Left lung (tissue), 10 donors: ENCODE data around the gene WWP2. TPM values are rescaled to one million over a fixed set of nuclear protein-coding genes. Genes with fewer than 3 reads are reported as not detected.
"Not testable (repeated sequence)": the region's sequence is repeated elsewhere in the genome, so short reads cannot be mapped to it uniquely, and the experiment has no call there.

ENCODE experiments used
- ATAC-seq: fragments of 200-7000 bp; cut with Tn5 transposase; one replicate; pipeline ENCODE4 v1.9.1; 2020; ENCODE audit warnings: moderate library complexity
- DNase-seq, 4 donors: peaks; one replicate each; pipeline ENCODE4 v3.0.0-alpha.2; 2013 to 2020
- H3K27ac ChIP-seq, 2 donors: fragments of 200-600 bp; sonication (generic) in 1 of 2; one replicate each; pipeline versions ENCODE4 v1.5.0 to v1.8.0; 2020 to 2021
- H3K27me3 ChIP-seq, 2 donors: fragments of 200-600 bp; sonication (generic) in 1 of 2; one replicate each; pipeline versions ENCODE4 v1.5.0 to v1.8.0; 2020 to 2021
- H3K36me3 ChIP-seq, 2 donors: fragments of 200-600 bp; sonication (generic) in 1 of 2; one replicate each; pipeline versions ENCODE4 v1.5.0 to v1.8.0; 2020 to 2021
- H3K4me1 ChIP-seq, 2 donors: fragments of 200-600 bp; one replicate each; pipeline ENCODE4 v1.8.0; 2021
- H3K4me3 ChIP-seq, 2 donors: fragments of 200-600 bp; sonication (generic) in 1 of 2; one replicate each; pipeline versions ENCODE4 v1.5.0 to v1.8.0; 2020 to 2021; ENCODE audit warnings: mild to moderate bottlenecking in 1 of 2
- H3K9me3 ChIP-seq, 2 donors: fragments of 200-600 bp; sonication (generic) in 1 of 2; one replicate each; pipeline versions ENCODE4 v1.5.0 to v1.8.0; 2020 to 2021
- intact Hi-C, 2 donors: fragments of 100-400 bp; cut with DNase I; formaldehyde crosslinking; loops; one replicate each; pipeline versions ENCODE4 v1.11.2 to v1.14.2; 2022
- microRNA-seq, 2 donors: library from miRNA; unstranded; fragments of <30 nt; microRNA quantifications; one replicate each; pipeline ENCODE4, GENCODE V29; 2019
- polyA plus RNA-seq, 6 donors: library from polyadenylated mRNA; unstranded; fragments of 120-200 nt; gene quantifications; one replicate each; pipeline ENCODE4 v1.2.1, GENCODE V29; 2013; ENCODE audit not compliant: insufficient read length in 6 of 6
- total RNA-seq, 2 donors: library from RNA; stranded (reverse); fragmentation: NEBNext Ultra II Directional; extraction: Animal tissue kit (Norgen Biotek cat#: 25700); gene quantifications; one replicate each; pipeline ENCODE4 v1.2.1, GENCODE V29; 2021
- donor health status: DM: no; HTN: yes; CAD: no.
- donor health status: DM: no; HTN: no; CAD: no.

Gene WWP2
- total and polyA plus RNA-seq, 8 donors, result 30.2 to 73.0 (median 34.6) TPM

DNA sequence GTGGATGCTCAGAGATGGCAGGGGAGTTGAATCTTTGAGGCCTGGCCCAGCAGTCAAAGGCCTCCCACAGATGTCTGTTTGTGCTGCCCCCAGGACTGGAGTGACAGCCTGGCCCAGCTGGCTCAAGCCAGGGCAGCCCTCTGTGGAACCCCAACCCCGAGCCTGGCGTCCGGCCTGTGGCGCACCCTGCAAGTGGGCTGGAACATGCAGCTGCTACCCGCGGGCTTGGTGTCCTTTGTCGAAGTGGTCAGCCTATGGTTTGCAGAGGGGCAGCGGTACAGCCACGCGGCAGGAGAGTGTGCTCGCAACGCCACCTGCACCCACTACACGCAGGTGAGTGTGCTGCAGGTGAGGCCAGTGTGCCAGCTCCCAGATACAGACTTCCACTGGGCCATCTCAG lies 192.1 kb downstream of the WWP2 start:
- H3K36me3 ChIP-seq, result not testable (repeated sequence)

DNA sequence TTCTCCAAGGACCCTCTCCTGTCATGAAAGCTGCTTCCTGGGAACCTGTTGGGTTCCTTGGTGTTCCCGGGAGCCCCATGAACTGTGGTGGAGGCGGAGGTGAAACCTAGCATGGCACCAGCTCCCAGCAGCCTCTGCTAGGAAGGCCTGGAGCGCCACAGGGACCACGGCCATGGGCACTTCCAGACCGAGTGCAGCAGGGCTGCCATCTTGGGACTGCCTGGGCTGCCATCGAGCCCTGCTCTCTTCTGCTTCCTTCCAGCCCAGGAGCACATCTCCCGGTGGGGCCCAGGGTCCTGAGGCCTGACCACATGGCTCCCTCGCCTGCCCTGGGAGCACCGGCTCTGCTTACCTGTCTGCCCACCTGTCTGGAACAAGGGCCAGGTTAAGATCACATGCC lies 201.2 kb downstream of the WWP2 start:
- ATAC-seq, H3K36me3 ChIP-seq, intact Hi-C loops, H3K4me1 ChIP-seq, H3K27ac ChIP-seq, DNase-seq, H3K4me3 ChIP-seq, H3K27me3 ChIP-seq, H3K9me3 ChIP-seq: not testable (repeated sequence)

More for the DNA sequence above, 192.1 kb downstream of the WWP2 start:
- H3K4me1 ChIP-seq, H3K27me3 ChIP-seq, H3K4me3 ChIP-seq, H3K9me3 ChIP-seq, H3K27ac ChIP-seq, ATAC-seq, intact Hi-C loops: not testable (repeated sequence)
- DNase-seq, result peak in 1 of 4 donors; percentile 71

DNA sequence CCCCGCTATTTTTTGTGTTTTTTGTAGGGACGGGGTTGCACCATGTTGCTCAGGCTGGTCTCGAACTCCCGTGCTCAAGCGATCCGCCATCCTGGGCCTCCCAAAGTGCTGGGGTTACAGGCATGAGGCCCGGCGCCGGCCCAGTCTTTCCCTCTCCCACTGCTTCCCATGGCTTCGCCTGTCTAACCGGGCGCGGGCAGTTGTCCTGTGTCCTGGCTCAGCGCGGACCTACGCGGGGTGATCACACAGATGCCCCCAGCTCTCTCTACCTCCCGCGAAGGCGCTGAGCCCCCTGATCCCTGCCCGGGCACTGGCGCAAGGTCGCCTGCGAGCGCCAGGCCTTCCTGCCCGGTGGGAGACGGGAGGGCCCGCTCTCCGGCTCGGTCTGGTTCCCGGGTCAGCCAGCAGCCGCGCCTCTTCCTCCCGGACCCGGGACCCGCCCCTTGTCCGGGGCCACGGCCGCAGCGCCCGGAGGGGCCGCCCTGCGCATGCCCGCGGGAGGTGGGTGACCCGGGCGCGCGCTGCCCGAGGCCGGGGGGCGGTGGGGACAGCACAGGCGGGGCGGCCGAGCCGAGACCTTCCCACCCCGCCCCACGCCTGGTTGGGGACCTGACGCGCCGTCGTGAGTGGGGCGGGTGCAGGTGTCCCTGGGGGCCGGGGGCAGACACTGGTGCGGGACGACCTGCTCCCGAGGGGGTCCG lies 203.0 kb downstream of the WWP2 start:
- H3K9me3 ChIP-seq, H3K4me1 ChIP-seq, H3K27me3 ChIP-seq, H3K27ac ChIP-seq, intact Hi-C loops, H3K36me3 ChIP-seq: not testable (repeated sequence)
- peak in 1 of 4 donors; percentile 57 for DNase-seq
- peak; percentile 92 for ATAC-seq
- peak overlapping the region in 1 of 2 donors; percentile 15 for H3K4me3 ChIP-seq

DNA sequence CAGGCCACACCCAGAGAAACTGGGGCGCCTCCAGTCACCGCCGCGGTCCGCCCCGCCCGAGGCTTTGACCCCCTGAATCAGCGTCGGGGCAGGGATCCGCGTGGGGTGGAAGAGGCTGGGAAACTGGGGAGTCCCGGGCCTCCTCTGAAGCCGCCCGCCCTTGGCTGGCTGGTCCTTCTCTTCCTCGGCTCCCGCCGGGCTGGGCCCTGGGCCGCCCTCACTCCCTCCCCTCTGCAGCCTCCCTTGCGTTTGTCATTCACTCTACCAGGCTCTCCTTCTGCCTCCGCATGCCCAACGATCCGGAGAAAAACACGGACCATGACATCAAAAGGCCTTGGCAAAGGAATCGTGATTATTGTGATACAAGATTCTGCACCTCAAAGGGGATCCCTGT lies 203.5 kb downstream of the WWP2 start:
- peak; percentile 74 for ATAC-seq
- peak overlapping the region in 1 of 2 donors; percentile 15 for H3K4me3 ChIP-seq
- H3K27ac ChIP-seq, H3K9me3 ChIP-seq, DNase-seq, H3K27me3 ChIP-seq, H3K4me1 ChIP-seq, intact Hi-C loops, H3K36me3 ChIP-seq: not testable (repeated sequence)

DNA sequence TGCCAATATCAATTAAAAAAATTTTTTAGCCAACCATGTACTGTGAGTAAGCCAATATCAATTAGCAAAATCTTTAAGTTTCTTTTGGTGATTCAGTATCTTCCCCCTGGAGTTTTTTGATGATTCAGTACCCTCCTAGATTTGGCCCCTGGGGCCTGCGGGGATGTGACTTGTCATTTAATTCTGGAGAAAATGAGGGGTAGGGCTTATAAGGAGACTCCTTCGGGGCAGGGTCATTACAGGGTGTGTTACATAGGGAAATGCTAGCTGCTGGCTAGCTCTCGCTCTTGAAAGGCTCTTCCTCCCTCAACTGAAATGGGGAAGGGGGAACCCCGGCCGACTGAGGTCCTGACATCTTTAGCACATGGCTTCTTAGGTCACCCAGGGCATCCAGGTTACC lies 205.6 kb downstream of the WWP2 start:
- DNase-seq, intact Hi-C loops, H3K9me3 ChIP-seq, H3K27ac ChIP-seq, H3K27me3 ChIP-seq, H3K4me1 ChIP-seq, H3K4me3 ChIP-seq, ATAC-seq, H3K36me3 ChIP-seq: not testable (repeated sequence)

DNA sequence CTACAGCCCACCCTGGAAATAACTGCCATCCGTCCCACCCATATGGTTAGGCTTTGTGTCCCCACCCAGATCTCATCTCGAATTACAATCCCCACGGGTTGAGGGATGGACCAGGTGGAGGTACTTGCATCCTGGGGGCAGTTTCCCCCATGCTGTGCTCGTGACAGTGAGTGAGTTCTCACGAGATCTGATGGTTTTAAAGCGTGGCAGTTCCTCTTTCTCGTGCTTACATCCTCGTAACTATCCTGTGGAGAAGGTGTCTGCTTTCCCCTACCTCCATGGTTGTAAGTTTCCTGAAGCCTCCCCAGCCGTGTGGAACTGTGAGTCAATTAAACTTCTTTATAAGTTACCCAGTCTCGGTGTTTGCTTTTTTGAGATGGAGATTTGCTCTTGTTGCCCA lies 206.0 kb downstream of the WWP2 start:
- H3K27ac ChIP-seq, DNase-seq, H3K4me3 ChIP-seq, H3K36me3 ChIP-seq, intact Hi-C loops, H3K4me1 ChIP-seq, ATAC-seq, H3K27me3 ChIP-seq, H3K9me3 ChIP-seq: not testable (repeated sequence)

DNA sequence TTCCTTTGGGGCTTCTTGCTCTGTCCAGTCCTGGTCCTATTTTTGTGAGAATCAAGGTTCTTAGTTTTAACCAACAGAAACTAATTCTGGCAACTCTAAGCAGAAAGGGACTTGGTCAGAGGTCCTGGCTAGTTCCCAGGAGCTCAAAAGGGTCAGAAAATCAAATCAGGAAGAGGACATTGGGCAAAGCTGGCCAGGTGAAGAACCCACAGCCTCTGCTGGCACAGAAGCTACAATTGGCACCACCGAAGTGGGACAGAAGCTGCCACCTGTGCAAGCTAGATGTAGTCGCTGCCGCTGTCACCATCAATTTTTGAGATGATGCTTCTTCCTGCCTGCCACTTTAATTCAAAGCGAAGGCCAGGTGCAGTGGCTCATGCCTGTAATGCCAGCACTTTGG lies 207.5 kb downstream of the WWP2 start:
- not testable (repeated sequence) for H3K4me3 ChIP-seq, ATAC-seq

DNA sequence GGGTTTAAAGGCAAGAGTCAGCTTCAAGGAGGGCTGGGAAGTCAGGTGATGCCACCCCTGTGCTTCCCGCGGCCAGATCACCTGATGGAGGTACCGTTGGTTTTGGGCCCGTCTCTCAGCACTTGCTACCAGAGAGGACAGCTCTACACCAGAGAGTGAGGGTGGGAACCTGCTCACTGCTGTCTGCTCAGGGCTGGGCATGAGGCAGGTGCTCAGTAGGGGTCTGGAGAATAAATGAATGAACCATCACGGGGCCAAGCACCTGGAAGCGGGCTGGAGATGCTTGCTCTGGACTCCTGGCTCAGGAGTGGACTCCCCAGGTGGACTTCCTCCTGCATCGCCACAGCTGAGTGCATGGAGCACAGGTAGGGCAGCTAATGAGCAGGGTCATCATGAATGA lies 210.0 kb downstream of the WWP2 start:
- H3K4me1 ChIP-seq, H3K36me3 ChIP-seq, H3K9me3 ChIP-seq, intact Hi-C loops, H3K27ac ChIP-seq, ATAC-seq, DNase-seq, H3K4me3 ChIP-seq, H3K27me3 ChIP-seq: not testable (repeated sequence)

More for the DNA sequence above, 207.5 kb downstream of the WWP2 start:
- H3K9me3 ChIP-seq, H3K27ac ChIP-seq, intact Hi-C loops, H3K27me3 ChIP-seq, H3K36me3 ChIP-seq, DNase-seq, H3K4me1 ChIP-seq: not testable (repeated sequence)

DNA sequence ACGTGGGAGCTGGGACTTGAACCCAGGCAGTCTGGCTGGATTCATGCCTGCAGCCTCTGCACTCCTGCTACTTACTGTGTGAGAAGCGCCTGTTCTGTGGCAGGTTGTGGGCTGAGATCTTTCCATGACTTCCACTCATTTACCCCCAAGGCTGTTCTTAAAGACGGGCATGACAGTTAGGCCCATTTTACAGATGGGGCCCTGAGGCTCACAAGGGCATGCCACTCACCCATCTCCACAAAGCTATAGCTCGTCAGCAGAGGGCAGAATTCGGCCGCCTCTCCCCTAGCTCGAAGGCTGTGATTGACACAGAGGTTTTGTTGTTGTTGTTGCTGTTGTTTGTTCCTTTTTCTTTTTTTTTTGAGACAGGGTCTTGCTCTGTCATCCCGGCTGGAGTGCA lies 210.8 kb downstream of the WWP2 start:
- ATAC-seq, H3K27me3 ChIP-seq, H3K9me3 ChIP-seq, H3K27ac ChIP-seq, H3K4me3 ChIP-seq, H3K36me3 ChIP-seq, H3K4me1 ChIP-seq, DNase-seq, intact Hi-C loops: not testable (repeated sequence)

DNA sequence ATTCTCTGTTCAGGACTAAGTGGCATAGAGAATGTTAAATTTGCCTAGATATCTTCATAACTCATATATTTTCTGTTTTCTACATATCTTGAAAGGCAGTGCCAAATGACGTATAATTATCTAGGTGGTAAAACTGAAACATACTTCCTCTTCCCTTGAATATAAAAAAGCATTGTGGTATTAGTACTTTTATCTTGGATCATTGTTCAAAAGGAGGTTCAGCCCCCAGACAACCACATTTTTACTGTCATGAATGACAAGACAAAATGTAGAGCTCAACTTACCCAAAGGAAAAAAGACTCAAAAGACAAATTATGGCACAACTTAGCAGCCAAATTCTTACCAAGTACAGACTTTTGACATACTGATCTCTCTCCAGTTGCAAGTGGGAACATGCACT lies 223.1 kb downstream of the WWP2 start:
- H3K9me3 ChIP-seq, intact Hi-C loops, ATAC-seq, H3K27me3 ChIP-seq, H3K4me1 ChIP-seq, DNase-seq, H3K27ac ChIP-seq, H3K4me3 ChIP-seq, H3K36me3 ChIP-seq: not testable (repeated sequence)

Small RNAs within 50 kb of the gene (microRNA-seq; reads per million reads assigned to microRNA genes)
- gene MIR140, result 3,347 to 7,293 reads per million in 2 donors

Other genes starting within 250 kb of the WWP2 start
- 10 to 100 TPM; 44.8 to 53.5 TPM for gene NFAT5, start 196.4 kb upstream of the WWP2 start, total RNA-seq
- gene NFAT5, start 196.4 kb upstream of the WWP2 start, polyA plus RNA-seq, result 10 to 100 TPM; 51.8 to 66.0 (median 59.0) TPM
- 10 to 100 TPM; 50.5 to 78.4 TPM for gene NQO1, start 35.8 kb upstream of the WWP2 start, total RNA-seq
- gene NQO1, start 35.8 kb upstream of the WWP2 start, polyA plus RNA-seq, result 10 to 100 TPM in 5 of 6 donors, 1 to 10 TPM in 1; 9.4 to 30.5 (median 12.7) TPM
- gene NOB1, start 7.4 kb upstream of the WWP2 start, total RNA-seq, result 10 to 100 TPM; 29.9 to 42.2 TPM
- gene NOB1, start 7.4 kb upstream of the WWP2 start, polyA plus RNA-seq, result 10 to 100 TPM; 61.2 to 67.4 (median 63.0) TPM
- gene CLEC18A, start 189.0 kb downstream of the WWP2 start, total RNA-seq, result 1 to 10 TPM; 1.8 to 2.6 TPM
- 1 to 10 TPM in 3 of 6 donors, under 1 TPM in 3; 0.60 to 2.6 (median 1.0) TPM for gene CLEC18A, start 189.0 kb downstream of the WWP2 start, polyA plus RNA-seq